Measurements from ENCODE around the gene KBTBD4.

KBTBD4 gene

GRCh38 chr11:47578524-47579494, at the start of gene KBTBD4, which contains the start of gene NDUFS3:
Gene KBTBD4 (minus strand): TSS chr11:47578970. CDS start chr11:47578951, 19 bp downstream.
Gene NDUFS3 (plus strand): TSS chr11:47579074. CDS start chr11:47579092, 18 bp downstream.
- peak; percentile 82 for DNase-seq (ENCODE audit: low spot score)

- DNase-seq (ENCODE audit: low spot score), result no peak
Observed at GRCh38 chr11:47628026-47628425, 49.3 kb upstream of the KBTBD4 start.

DNA sequence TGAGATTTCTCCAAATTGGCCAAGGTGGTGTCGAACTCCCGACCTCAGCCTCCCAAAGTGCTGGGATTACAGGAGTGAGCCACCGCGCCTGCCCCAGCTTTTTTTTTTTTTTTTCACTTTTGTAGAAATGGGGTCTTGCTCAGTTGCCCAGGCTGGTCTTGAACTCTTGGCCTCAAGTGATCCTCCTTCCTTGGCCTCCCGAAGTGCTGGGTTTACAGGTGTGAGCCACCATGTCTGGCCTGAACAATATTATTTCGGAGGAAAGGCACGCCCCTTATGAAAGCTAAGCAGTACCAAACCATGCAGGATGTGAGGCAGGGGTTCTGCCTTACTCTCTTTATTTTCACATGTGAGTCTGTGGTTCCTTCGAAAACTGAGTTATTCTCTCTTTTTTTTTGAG, 47.5 kb upstream of the KBTBD4 start:
- no peak for DNase-seq (ENCODE audit: low spot score)

DNA sequence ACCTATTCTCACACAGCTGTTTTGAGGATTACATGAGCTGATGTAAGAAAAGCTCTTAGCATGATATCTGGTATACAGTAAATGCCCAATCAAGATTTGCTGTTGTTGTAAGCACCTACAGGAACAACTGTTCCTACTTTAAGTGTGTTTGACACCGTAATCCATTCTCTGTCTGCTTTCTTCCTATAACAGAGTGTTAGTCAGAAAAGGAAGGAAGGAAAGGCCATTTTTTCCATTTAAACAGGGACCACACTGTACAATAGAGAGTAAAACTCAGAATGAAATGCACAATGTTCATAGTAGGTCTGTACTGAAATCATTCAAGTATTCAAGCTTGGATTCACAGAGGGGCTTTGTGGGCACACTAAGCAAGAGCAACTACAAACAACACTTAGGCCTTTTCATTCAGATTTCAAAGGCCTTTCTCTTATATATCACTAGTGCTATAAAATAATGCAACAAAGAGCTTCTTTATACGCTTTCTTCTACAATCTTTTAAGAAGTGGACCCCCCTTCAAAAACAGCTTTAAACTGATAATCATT, 42.1 kb upstream of the KBTBD4 start:
- DNase-seq (ENCODE audit: low spot score), result no peak

GRCh38 chr11:47617417-47617809, 38.6 kb upstream of the KBTBD4 start:
- no peak for DNase-seq (ENCODE audit: low spot score)

DNA sequence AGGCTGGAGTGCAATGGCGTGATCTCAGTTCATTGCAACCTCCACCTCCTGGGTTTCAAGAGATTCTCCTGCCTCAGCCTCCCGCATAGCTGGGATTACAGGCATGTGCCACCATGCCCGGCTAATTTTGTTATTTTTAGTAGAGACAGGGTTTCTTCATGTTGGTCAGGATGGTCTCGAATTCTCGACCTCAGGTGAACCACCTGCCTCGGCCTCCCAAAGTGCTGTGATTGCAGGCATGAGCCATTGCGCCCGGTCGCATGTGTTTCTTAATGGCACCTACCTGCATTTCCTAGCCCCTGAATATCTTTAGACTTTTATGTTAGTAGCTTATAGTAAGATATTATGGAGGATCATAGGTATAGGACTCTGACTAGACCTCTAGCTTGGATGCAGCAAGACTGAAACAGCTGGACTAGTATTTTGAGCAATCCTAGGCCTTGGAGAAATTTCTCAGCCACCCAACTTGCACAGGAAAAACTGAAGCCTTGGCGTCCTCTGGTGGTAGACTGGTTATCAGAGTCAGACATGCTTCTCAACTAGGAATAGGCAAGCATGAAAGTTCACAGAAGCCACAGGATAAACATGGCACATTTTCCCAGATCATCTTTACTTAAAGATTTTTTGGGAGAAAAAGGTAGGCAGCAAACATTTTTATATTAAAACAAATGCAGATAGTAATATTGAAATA, 38.1 kb upstream of the KBTBD4 start:
- no peak for DNase-seq (ENCODE audit: low spot score)

GRCh38 chr11:47615249-47615648, 36.5 kb upstream of the KBTBD4 start:
- no peak for DNase-seq (ENCODE audit: low spot score)

GRCh38 chr11:47611348-47611794, 32.6 kb upstream of the KBTBD4 start:
- DNase-seq (ENCODE audit: low spot score), result no peak

GRCh38 chr11:47609675-47610074, 30.9 kb upstream of the KBTBD4 start:
- no peak for DNase-seq (ENCODE audit: low spot score)

GRCh38 chr11:47607380-47607779, 28.6 kb upstream of the KBTBD4 start:
- no peak for DNase-seq (ENCODE audit: low spot score)

DNA sequence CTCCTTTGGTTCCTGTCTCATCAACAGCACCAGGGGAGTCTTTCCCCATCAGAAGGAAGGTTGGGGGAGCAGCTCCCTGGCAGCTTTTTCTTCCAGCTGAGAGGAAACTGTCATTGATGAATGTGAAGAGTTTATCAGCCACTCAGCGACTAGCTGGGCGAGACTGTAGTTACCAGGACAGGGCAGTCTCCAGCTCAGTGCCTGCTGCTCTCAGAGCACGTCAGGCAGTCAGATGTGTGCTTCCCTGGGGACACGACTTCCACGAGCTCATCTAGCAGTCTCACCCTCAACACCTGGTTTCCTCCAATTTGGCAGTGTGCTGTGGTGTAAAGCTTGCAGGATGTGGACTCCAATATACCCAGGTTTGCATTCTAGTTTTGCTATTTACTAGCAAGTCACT, 28.0 kb upstream of the KBTBD4 start:
- DNase-seq (ENCODE audit: low spot score), result no peak

GRCh38 chr11:47605921-47606320, 27.2 kb upstream of the KBTBD4 start:
- DNase-seq (ENCODE audit: low spot score), result no peak

- DNase-seq (ENCODE audit: low spot score), result no peak
Observed at GRCh38 chr11:47603295-47603694, 24.5 kb upstream of the KBTBD4 start.

GRCh38 chr11:47599902-47600301, 21.1 kb upstream of the KBTBD4 start:
- DNase-seq (ENCODE audit: low spot score), result no peak

- DNase-seq (ENCODE audit: low spot score), result no peak
Observed at GRCh38 chr11:47595967-47596366, 17.2 kb upstream of the KBTBD4 start.

DNA sequence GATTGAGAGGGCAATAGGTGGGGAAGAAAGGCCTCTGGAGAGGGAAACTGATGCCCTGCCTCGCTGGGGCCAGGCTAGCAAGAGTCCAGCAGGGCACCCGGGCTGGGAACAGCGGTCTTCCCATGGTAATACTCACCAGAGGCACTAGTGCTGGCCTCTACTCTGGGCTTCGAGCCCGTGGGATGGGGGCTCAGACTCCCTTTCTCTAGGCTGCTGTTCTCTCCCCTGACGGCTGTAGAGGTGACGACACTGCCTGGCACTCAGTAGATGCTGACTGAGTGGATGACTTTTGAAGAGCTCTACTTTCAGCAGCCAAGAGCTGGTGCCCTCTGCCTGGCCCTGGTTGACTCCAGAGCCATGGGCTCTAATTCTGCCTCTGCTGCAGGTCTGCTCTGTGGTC, 16.3 kb upstream of the KBTBD4 start:
- DNase-seq (ENCODE audit: low spot score), result no peak

DNA sequence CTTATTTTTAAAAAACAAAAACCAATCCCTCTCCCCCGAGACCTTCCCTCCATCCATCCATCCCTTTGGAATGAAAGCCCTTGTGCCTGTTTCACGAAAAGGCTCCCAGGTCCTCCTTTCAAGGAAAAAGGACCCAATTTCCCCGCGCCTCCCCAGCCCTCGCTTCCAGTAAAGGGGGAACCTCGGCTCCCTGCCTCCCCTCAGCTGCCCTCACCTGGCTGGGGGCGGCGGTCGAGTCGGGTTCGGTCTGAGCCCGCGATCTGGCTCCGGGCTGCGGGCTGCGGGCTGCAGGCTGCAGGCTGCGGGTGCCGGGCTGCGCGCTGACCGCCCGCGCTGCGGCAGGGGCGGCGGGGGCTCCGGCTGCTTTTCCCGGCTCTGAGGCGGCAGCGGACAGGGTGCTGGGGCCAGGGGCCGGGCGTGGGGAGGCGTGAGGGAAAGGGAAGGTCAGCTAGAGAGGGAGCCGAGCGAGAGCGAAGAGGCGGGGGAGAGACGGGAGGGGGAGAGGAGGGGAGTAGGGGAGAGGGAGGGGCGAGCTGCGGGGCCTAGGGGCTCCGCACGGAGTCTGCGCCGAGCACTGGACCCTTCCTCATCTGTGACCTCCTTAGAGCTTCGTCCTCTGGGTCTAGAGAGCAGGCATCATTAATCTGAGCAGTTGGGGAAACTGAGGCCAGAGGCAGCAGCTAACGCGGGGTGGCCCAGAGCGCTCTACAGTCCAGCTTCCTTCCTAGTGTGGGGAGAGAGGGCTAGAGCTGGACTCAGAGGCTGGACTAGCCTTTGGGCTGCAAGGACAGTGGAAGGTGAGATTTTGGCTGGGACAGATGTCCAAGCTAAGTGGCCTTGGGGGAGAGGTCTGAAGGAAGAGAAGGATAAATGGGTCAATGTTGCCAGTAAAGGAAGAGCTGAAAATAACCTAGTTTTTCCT, 15.4 kb upstream of the KBTBD4 start, which contains the start of gene C1QTNF4:
Gene C1QTNF4 (minus strand): TSS at position 478 of the 922 bp plus-strand sequence. CDS start 3,601 bp downstream, outside the sequence.
- no peak for DNase-seq (ENCODE audit: low spot score)

GRCh38 chr11:47593492-47593933, 14.7 kb upstream of the KBTBD4 start:
- DNase-seq (ENCODE audit: low spot score), result no peak

GRCh38 chr11:47592970-47593369, 14.2 kb upstream of the KBTBD4 start:
- no peak for DNase-seq (ENCODE audit: low spot score)

DNA sequence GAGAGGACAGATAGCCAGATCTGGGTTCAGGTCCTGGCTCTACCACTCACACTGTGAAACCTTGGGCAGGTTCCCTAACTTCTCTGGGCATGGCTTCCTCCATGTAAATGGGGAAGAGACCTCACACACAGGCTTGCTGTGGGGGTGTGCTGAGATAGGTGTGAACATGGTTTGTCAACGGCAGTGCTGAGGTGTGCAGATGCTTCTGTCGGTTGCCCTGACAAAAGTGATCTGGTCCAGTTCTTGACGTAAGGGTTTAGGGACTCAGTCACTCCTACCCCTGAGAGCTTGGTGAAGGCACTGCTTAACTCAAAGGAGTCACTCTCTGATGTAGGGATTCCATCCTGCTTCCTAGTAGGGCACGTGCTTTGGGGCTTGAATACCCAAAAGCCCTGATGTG, 13.5 kb upstream of the KBTBD4 start:
- DNase-seq (ENCODE audit: low spot score), result no peak

DNA sequence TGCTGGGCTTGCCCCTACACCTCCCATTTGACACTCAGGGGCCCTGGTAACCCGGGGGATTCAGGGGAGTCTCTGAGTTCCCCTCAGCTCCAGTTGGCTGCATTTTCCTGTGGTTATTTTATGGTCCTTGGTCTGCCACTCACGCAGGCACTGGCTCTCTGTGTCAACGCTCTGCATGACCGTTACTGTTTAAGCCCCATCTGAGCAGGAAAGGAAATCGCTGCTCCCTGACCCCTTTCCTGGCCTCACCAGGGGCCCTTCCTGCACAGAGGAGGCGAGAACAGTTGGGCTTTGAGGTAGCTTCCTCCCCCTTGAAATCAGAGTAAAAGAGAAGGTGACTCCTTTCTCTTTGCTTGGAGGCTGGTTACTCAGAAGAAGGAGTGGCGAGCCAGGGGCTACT, 13.0 kb upstream of the KBTBD4 start:
- DNase-seq (ENCODE audit: low spot score), result no peak
